Measurements from ENCODE around the gene PTPMT1. TPM values are rescaled to one million over a fixed set of nuclear protein-coding genes. Genes with fewer than 3 reads are reported as not detected.
"Not testable (repeated sequence)": the region's sequence is repeated elsewhere in the genome, so short reads cannot be mapped to it uniquely, and the experiment has no call there.

The PTPMT1 gene
- polyA plus RNA-seq, 3 donors, result 39.2 to 87.8 (median 83.3) TPM

- H3K4me1 ChIP-seq (ENCODE audit: control insufficient read depth in 1 of 2, insufficient read depth in 2 of 2, low read length in 2 of 2), result peaks cover 12 to 14% of the 10 kb centered on the region in 2 donors
- WGBS (ENCODE audit: insufficient coverage), result no CpG with 5 or more reads among the region's 1 CpG
- H3K79me2 ChIP-seq (ENCODE audit: insufficient read depth, low read length), result no peaks in the 10 kb centered on the region
- no peak overlapping the region for H3K4me3 ChIP-seq (replicated peaks in 1 of 3; ENCODE audit: low read depth in 2 of 3, low read length in 3 of 3)
- H3K27ac ChIP-seq (ENCODE audit: low read depth in 1 of 2, low read length in 2 of 2), result no peak overlapping the region
- intact Hi-C loops (cut with micrococcal nuclease), result no loop called here
- H3K9me3 ChIP-seq (replicated peaks in 1 of 2; ENCODE audit: control insufficient read depth in 1 of 2, insufficient read depth in 1 of 2, low read length in 2 of 2), result no peaks in the 10 kb centered on the region
- Mint-ChIP-seq H3K9me3 (peaks cover 0 to 2% (median 0%) of the 10 kb centered on the region in 7 donors), H3K4me1 (peaks cover 8% of the 10 kb centered on the region), H3K27me3 (ENCODE audit: low read depth in 3 of 3) (peaks cover 0 to 2% (median 0%) of the 10 kb centered on the region in 3 donors), H3K36me3 (no peaks in the 10 kb centered on the region), H3K4me3 (no peak overlapping the region), H3K27ac (no peak overlapping the region)
- H3K9ac ChIP-seq (ENCODE audit: insufficient read depth, low read length, poor library complexity, severe bottlenecking), result no peak overlapping the region
- no peaks in the 10 kb centered on the region for H4K20me1 ChIP-seq (ENCODE audit: insufficient read depth, low read length)
- H3K4me2 ChIP-seq (replicated peaks; ENCODE audit: extremely low read depth, low read length, poor library complexity, severe bottlenecking), result no peak overlapping the region
- no peaks in the 10 kb centered on the region for H3K27me3 ChIP-seq (ENCODE audit: control insufficient read depth in 2 of 2, insufficient read depth in 2 of 2, low read length in 2 of 2)
- no peaks in the 10 kb centered on the region for H3K36me3 ChIP-seq (replicated peaks in 1 of 2; ENCODE audit: control insufficient read depth in 1 of 2, insufficient read depth in 2 of 2, low read length in 2 of 2)
- DNase-seq, result no peak
- H2AFZ ChIP-seq (ENCODE audit: insufficient read depth, low read depth, low read length, poor library complexity, severe bottlenecking), result no peak overlapping the region
- TF ChIP-seq, protein P1, sequence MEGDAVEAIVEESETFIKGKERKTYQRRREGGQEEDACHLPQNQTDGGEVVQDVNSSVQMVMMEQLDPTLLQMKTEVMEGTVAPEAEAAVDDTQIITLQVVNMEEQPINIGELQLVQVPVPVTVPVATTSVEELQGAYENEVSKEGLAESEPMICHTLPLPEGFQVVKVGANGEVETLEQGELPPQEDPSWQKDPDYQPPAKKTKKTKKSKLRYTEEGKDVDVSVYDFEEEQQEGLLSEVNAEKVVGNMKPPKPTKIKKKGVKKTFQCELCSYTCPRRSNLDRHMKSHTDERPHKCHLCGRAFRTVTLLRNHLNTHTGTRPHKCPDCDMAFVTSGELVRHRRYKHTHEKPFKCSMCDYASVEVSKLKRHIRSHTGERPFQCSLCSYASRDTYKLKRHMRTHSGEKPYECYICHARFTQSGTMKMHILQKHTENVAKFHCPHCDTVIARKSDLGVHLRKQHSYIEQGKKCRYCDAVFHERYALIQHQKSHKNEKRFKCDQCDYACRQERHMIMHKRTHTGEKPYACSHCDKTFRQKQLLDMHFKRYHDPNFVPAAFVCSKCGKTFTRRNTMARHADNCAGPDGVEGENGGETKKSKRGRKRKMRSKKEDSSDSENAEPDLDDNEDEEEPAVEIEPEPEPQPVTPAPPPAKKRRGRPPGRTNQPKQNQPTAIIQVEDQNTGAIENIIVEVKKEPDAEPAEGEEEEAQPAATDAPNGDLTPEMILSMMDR (IDR thresholded peaks at IDR 0.05), result no peak
Observed at GRCh38 chr11:47558695-47559094, 6.7 kb upstream of the PTPMT1 start.

DNA sequence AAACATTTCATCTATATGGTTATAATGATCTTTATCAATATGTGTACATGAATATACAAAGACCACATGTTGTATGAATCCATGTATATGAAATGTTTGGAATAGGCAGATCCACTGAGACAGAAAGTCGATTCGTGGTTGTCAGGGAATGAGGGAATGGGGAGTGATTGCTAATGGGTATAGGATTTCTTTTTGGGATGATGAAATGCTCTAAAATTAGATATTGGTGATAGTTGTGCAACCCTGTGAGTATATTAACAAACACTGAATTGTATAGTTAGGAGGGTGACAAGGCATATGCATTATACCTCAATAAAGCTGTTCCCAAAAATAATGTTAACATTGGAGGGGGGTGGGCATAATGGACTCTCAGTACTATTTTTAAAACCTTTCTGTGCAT lies 5.0 kb upstream of the PTPMT1 start:
- no peak overlapping the region for H3K4me2 ChIP-seq (replicated peaks; ENCODE audit: extremely low read depth, low read length, poor library complexity, severe bottlenecking)

DNA sequence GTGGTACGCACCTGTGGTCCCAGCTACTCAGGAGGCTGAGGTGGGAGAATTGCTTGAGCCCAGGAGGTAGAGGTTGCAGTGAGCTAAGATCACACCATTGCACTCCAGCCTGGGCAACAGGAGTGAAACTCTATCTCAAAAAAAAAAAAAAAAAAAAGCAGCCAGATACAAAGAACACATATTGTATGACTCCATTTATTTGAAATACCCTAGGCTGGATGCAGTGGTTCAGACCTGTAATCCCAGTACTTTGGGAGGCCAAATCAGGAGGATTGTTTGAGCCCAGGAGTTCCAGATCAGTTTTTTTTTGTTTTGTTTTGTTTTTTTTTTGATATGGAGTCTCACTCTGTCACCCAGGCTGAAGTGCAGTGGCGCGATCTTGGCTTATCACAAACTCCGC lies 3.0 kb upstream of the PTPMT1 start:
- intact Hi-C loops (cut with micrococcal nuclease); H3K27me3 ChIP-seq (ENCODE audit: control insufficient read depth in 2 of 2, insufficient read depth in 2 of 2, low read length in 2 of 2); H3K4me3 ChIP-seq (replicated peaks in 1 of 3; ENCODE audit: low read depth in 2 of 3, low read length in 3 of 3); H2AFZ ChIP-seq (ENCODE audit: insufficient read depth, low read depth, low read length, poor library complexity, severe bottlenecking); H3K36me3 Mint-ChIP-seq; H3K9ac ChIP-seq (ENCODE audit: insufficient read depth, low read length, poor library complexity, severe bottlenecking); H3K27ac ChIP-seq (ENCODE audit: low read depth in 1 of 2, low read length in 2 of 2); H3K9me3 Mint-ChIP-seq; H3K9me3 ChIP-seq (replicated peaks in 1 of 2; ENCODE audit: control insufficient read depth in 1 of 2, insufficient read depth in 1 of 2, low read length in 2 of 2); H3K36me3 ChIP-seq (replicated peaks in 1 of 2; ENCODE audit: control insufficient read depth in 1 of 2, insufficient read depth in 2 of 2, low read length in 2 of 2); H3K4me3 Mint-ChIP-seq; H3K27me3 Mint-ChIP-seq (ENCODE audit: low read depth in 3 of 3); H3K27ac Mint-ChIP-seq; DNase-seq; H3K4me2 ChIP-seq (replicated peaks; ENCODE audit: extremely low read depth, low read length, poor library complexity, severe bottlenecking); H4K20me1 ChIP-seq (ENCODE audit: insufficient read depth, low read length): not testable (repeated sequence)
- H3K4me1 Mint-ChIP-seq, result peaks cover 20% of the 10 kb centered on the region
- peaks cover 26 to 34% of the 10 kb centered on the region in 2 donors for H3K4me1 ChIP-seq (ENCODE audit: control insufficient read depth in 1 of 2, insufficient read depth in 2 of 2, low read length in 2 of 2)
- WGBS (ENCODE audit: insufficient coverage), result 100% methylated on average over 1 of the region's 4 CpGs
- H3K79me2 ChIP-seq (ENCODE audit: insufficient read depth, low read length), result peaks cover 27% of the 10 kb centered on the region

More for the DNA sequence above, 5.0 kb upstream of the PTPMT1 start:
- Histone ChIP-seq H3K27ac (ENCODE audit: low read depth in 1 of 2, low read length in 2 of 2) (peak overlapping the region in 1 of 2 donors; percentile 48), H3K79me2 (ENCODE audit: insufficient read depth, low read length) (peaks cover 7% of the 10 kb centered on the region), H3K36me3 (replicated peaks in 1 of 2; ENCODE audit: control insufficient read depth in 1 of 2, insufficient read depth in 2 of 2, low read length in 2 of 2) (no peaks in the 10 kb centered on the region), H3K27me3 (ENCODE audit: control insufficient read depth in 2 of 2, insufficient read depth in 2 of 2, low read length in 2 of 2) (no peaks in the 10 kb centered on the region), H3K4me1 (ENCODE audit: control insufficient read depth in 1 of 2, insufficient read depth in 2 of 2, low read length in 2 of 2) (peaks cover 19 to 20% of the 10 kb centered on the region in 2 donors), H3K9ac (ENCODE audit: insufficient read depth, low read length, poor library complexity, severe bottlenecking) (no peak overlapping the region), H3K9me3 (replicated peaks in 1 of 2; ENCODE audit: control insufficient read depth in 1 of 2, insufficient read depth in 1 of 2, low read length in 2 of 2) (no peaks in the 10 kb centered on the region), H4K20me1 (ENCODE audit: insufficient read depth, low read length) (no peaks in the 10 kb centered on the region), H2AFZ (ENCODE audit: insufficient read depth, low read depth, low read length, poor library complexity, severe bottlenecking) (no peak overlapping the region), H3K4me3 (replicated peaks in 1 of 3; ENCODE audit: low read depth in 2 of 3, low read length in 3 of 3) (peak overlapping the region in 1 of 3 experiments; percentile 28)
- peak in 1 of 3 donors; percentile 22 for DNase-seq
- TF ChIP-seq, protein P1 (IDR thresholded peaks at IDR 0.05), result no peak
- WGBS (ENCODE audit: insufficient coverage), result 0% methylated on average over 2 of the region's 2 CpGs
- no peak overlapping the region for H3K4me3 Mint-ChIP-seq
- peaks cover 0 to 2% (median 0%) of the 10 kb centered on the region in 7 donors for H3K9me3 Mint-ChIP-seq
- no peaks in the 10 kb centered on the region for H3K36me3 Mint-ChIP-seq
- H3K4me1 Mint-ChIP-seq, result peaks cover 11% of the 10 kb centered on the region
- H3K27ac Mint-ChIP-seq, result peak overlapping the region in 3 of 7 donors; percentile 1 to 76 (median 54)
- intact Hi-C loops (cut with micrococcal nuclease), result no loop called here
- H3K27me3 Mint-ChIP-seq (ENCODE audit: low read depth in 3 of 3), result peaks cover 0 to 2% (median 0%) of the 10 kb centered on the region in 3 donors

All from CD14-positive monocyte (primary cell).